Thoracic aorta (tissue), 2 donors: Measurements from ENCODE around the gene ZNF385B. TPM values are rescaled to one million over a fixed set of nuclear protein-coding genes. Genes with fewer than 3 reads are reported as not detected.

Experiments used
- ATAC-seq: fragments of 150-250 bp; one replicate; pipeline ENCODE4 v1.8.0; 2017; ENCODE audit warnings: low read depth; ENCODE audit not compliant: insufficient number of reproducible peaks, low FRiP score
- DNase-seq: peaks from one replicate; pipeline ENCODE4 v3.0.0-alpha.2; 2020; ENCODE audit warnings: low spot score
- H3K27ac ChIP-seq, 2 donors: fragments of 200-600 bp; sonication (generic); 1 replicate in 1 of 2; 2 replicates in 1 of 2; pipeline ENCODE4 v1.5.1; 2016; ENCODE audit warnings: mild to moderate bottlenecking in 2 of 2, moderate library complexity in 2 of 2
- H3K27me3 ChIP-seq: fragments of 200-600 bp; sonication (generic); replicated peaks from 2 replicates; pipeline ENCODE4 v1.6.0; 2016; ENCODE audit warnings: mild to moderate bottlenecking; ENCODE audit not compliant: insufficient read depth
- H3K36me3 ChIP-seq: fragments of 200-600 bp; sonication (generic); one replicate; pipeline ENCODE4 v1.5.1; 2016
- H3K4me1 ChIP-seq, 2 donors: fragments of 200-600 bp; sonication (generic); 1 replicate in 1 of 2; 2 replicates in 1 of 2; pipeline versions ENCODE4 v1.5.1 to v1.6.0; 2016; ENCODE audit warnings: low read depth in 2 of 2, mild to moderate bottlenecking in 1 of 2; ENCODE audit not compliant: control insufficient read depth in 1 of 2
- H3K4me3 ChIP-seq: fragments of 200-600 bp; sonication (generic); 2 replicates; pipeline ENCODE4 v1.5.1; 2016; ENCODE audit warnings: mild to moderate bottlenecking
- H3K9me3 ChIP-seq: fragments of 200-600 bp; sonication (generic); 2 replicates; pipeline ENCODE4 v1.5.1; 2016
- total RNA-seq, 2 donors: library from RNA; depleted of rRNA; stranded (reverse); fragments of >200 nt; gene quantifications; one replicate each; pipeline versions ENCODE4 v1.1.0 to v1.2.3, GENCODE V29; 2016
- TF ChIP-seq, protein P1 (sequence below): fragments of 200-600 bp; sonication (generic); IDR thresholded peaks from one replicate; pipeline ENCODE4 v1.5.1; 2019; ENCODE audit warnings: antibody characterized with exemption

The ZNF385B gene
- total RNA-seq, 2 donors from 2014 or later: 0.41 to 1.9 TPM

DNA sequence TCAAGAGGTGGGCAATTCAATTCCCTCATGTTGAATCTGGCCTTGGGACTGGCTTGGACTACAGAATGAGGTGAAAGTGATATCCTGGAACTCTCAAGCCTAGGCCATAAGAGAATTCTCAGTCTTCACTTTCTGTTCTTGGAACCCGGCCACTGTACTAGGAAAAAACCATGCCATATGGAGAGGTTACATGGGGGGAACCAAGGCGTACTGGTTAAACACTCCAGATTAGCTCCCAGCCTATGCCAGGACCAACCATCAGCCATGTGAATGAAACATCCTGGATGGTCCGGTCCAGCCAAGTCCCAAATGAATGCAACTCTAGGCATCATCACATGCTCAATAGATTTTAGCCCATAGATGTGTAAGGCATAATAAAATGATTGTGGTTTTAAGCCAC is 56.4 kb downstream of the ZNF385B start:
- Histone ChIP-seq H3K27me3 (no peaks in the 10 kb centered on the region), H3K36me3 (no peaks in the 10 kb centered on the region), H3K9me3 (no peaks in the 10 kb centered on the region), H3K4me1 (no peaks in the 10 kb centered on the region), H3K27ac (no peak overlapping the region), H3K4me3 (no peak overlapping the region)
- ATAC-seq: no peak
- DNase-seq: no peak
- TF ChIP-seq, protein P1, sequence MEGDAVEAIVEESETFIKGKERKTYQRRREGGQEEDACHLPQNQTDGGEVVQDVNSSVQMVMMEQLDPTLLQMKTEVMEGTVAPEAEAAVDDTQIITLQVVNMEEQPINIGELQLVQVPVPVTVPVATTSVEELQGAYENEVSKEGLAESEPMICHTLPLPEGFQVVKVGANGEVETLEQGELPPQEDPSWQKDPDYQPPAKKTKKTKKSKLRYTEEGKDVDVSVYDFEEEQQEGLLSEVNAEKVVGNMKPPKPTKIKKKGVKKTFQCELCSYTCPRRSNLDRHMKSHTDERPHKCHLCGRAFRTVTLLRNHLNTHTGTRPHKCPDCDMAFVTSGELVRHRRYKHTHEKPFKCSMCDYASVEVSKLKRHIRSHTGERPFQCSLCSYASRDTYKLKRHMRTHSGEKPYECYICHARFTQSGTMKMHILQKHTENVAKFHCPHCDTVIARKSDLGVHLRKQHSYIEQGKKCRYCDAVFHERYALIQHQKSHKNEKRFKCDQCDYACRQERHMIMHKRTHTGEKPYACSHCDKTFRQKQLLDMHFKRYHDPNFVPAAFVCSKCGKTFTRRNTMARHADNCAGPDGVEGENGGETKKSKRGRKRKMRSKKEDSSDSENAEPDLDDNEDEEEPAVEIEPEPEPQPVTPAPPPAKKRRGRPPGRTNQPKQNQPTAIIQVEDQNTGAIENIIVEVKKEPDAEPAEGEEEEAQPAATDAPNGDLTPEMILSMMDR: no peak

DNA sequence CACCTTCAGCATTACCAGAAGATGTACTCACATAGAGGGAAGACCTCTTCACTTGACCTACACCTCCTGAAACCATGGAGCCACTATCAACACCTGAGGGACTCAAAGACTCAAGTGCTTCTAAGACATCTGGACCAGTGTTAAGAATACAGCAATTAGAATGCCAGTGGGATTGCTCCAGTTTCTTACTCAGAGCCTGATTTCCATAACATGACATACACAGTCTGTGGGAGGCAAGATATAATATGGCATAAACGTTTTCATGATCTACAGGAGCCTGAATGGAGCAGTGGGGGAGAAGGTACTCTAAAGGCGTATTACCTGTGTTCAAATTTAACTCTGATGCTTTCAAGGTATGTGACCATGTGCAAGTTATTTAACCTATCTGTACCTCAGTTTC is 57.2 kb downstream of the ZNF385B start:
- Histone ChIP-seq H3K27ac (no peak overlapping the region), H3K4me1 (no peaks in the 10 kb centered on the region), H3K27me3 (no peaks in the 10 kb centered on the region), H3K36me3 (no peaks in the 10 kb centered on the region), H3K9me3 (no peaks in the 10 kb centered on the region), H3K4me3 (no peak overlapping the region)
- DNase-seq (no peak), ATAC-seq (no peak)
- TF ChIP-seq, protein P1: no peak

DNA sequence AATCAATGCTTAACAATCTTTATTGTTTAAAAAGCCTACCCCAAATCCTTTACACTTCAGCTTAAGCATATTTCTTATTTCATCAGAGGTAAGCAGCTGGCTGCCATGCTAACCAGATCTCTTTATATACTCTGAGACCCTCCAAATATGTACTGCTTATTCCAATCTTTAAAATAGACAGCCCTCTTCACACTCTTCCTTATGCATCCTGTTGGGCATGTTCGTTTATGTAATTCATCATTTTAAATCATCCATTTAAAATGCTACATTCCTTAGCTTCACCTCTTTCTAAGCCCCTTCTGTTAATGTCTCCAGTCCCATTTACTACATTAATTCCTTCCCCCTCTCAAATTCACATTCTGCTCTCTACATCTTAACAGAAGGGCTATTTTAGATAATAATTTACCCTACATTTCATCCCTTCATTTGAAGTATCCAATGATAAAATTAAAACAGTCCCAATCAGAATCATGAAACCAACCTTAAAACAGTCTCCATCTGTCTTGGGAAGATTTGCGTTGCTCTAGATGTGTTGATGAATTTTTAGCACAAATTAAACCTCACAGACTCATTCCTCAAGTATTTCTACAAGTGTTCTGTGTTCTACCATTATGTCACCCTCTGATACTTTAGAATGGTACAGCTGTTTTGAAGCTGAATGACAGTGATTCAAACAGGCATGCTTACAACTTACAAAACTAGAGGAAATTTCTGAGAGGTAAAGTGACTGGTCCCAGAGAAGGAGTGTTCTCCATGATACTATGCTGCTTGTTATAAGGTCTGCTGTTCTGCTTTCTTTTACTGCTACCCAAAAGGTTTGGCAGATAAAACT is 59.1 kb downstream of the ZNF385B start:
- Histone ChIP-seq H3K9me3 (no peaks in the 10 kb centered on the region), H3K27ac (no peak overlapping the region), H3K36me3 (no peaks in the 10 kb centered on the region), H3K4me1 (no peaks in the 10 kb centered on the region), H3K27me3 (no peaks in the 10 kb centered on the region), H3K4me3 (no peak overlapping the region)
- no peak for DNase-seq
- ATAC-seq: no peak
- TF ChIP-seq, protein P1: no peak

DNA sequence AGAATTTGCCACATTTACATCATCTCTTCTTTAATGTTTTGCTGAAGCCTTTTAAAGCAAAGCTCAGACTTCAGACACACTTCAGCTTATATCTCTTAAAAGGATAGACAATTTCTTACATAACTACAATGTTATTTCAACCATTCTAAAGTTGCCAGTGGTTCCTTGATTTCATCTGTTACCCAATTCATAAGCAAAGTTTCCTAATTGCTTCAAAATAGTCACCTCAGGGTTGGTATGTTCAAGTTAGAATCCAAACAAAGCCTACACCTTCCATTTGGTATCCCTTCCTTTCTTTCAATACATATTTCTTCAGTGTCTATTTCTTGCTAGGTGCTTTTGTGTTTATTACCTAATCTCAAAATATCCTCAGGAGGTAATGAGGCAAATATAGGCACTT is 60.6 kb downstream of the ZNF385B start:
- TF ChIP-seq, protein P1: no peak
- Histone ChIP-seq H3K9me3 (no peaks in the 10 kb centered on the region), H3K4me3 (no peak overlapping the region), H3K4me1 (no peaks in the 10 kb centered on the region), H3K36me3 (no peaks in the 10 kb centered on the region), H3K27me3 (no peaks in the 10 kb centered on the region), H3K27ac (no peak overlapping the region)
- ATAC-seq (no peak), DNase-seq (no peak)

DNA sequence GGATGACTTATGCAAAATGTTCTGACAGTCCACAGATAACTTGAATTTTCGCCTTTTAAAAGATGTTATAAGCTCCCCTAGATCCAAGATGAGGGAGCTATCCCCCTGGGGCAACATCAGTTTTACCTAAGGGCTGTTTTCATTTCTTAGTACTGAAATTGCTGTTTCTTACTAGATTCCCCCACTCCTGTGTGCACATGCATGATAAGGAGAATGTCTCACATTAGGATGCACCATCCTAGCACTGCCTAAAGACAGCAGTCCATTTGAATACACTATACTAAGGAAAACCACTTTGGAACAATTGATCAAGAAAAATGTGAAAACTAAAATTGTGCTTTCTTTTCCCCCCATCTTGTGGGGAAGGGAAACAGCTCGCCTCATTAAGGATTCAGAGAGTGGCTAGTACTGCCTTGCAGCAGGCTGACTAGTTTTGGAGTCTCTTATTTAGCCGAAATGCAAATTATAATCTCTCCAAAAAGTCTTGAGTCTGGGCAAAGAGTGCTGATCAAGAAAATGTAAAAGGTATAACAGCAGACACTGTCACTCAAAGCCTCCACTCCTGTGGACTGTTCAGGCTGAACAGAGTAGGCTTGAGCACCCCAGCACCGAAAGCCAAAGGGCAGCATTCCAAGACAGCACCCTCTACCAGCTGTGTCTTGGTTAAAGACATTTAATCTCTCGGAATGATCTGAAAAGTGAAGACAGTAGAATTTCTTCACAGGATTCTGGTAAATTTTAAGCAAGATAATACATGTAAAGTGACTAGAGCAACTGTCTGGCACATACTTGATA is 65.0 kb downstream of the ZNF385B start:
- TF ChIP-seq, protein P1: no peak
- ATAC-seq: no peak
- Histone ChIP-seq H3K4me3 (no peak overlapping the region), H3K36me3 (no peaks in the 10 kb centered on the region), H3K9me3 (no peaks in the 10 kb centered on the region), H3K4me1 (no peaks in the 10 kb centered on the region), H3K27ac (no peak overlapping the region), H3K27me3 (no peaks in the 10 kb centered on the region)
- DNase-seq: no peak
